ENCODE measurements around the gene RTN4RL2.
"Not testable (repeated sequence)": the region's sequence is repeated elsewhere in the genome, so short reads cannot be mapped to it uniquely, and the experiment has no call there.

Gene RTN4RL2

GRCh38 chr11:57434640-57435546 is 25.4 kb upstream of the RTN4RL2 start:
- peak; percentile 10 to 17 for DNase-seq

GRCh38 chr11:57436031-57436430 is 24.3 kb upstream of the RTN4RL2 start:
- DNase-seq, result no peak

GRCh38 chr11:57438345-57439285 is 21.7 kb upstream of the RTN4RL2 start:
- DNase-seq, result no peak

- DNase-seq, result no peak
Measured at GRCh38 chr11:57439786-57440185, 20.5 kb upstream of the RTN4RL2 start.

GRCh38 chr11:57440744-57441414 is 19.4 kb upstream of the RTN4RL2 start:
- no peak for DNase-seq

GRCh38 chr11:57444362-57445121 is 15.8 kb upstream of the RTN4RL2 start:
- no peak for DNase-seq

GRCh38 chr11:57445122-57445394 is 15.3 kb upstream of the RTN4RL2 start:
- not testable (repeated sequence) for DNase-seq

- DNase-seq, result no peak
Measured at GRCh38 chr11:57446055-57446454, 14.3 kb upstream of the RTN4RL2 start.

GRCh38 chr11:57453543-57454177 is 6.7 kb upstream of the RTN4RL2 start:
- DNase-seq, result no peak

- DNase-seq, result peak; percentile 57 to 63
Measured at GRCh38 chr11:57456960-57457642, 3.2 kb upstream of the RTN4RL2 start.

GRCh38 chr11:57457643-57458023 is 2.7 kb upstream of the RTN4RL2 start:
- peak in 1 of 2 experiments; percentile 57 for DNase-seq

- no peak for DNase-seq
Measured at GRCh38 chr11:57458060-57458409, 2.3 kb upstream of the RTN4RL2 start.

- DNase-seq, result peak; percentile 51 to 56
Measured at GRCh38 chr11:57458410-57459163, 1.7 kb upstream of the RTN4RL2 start.

GRCh38 chr11:57459164-57460021 is 935 bp upstream of the RTN4RL2 start:
- DNase-seq, result peak; percentile 33 to 40

- no peak for DNase-seq
Measured at GRCh38 chr11:57460758-57461749, 726 bp downstream of the RTN4RL2 start.

- no peak for DNase-seq
Measured at GRCh38 chr11:57461841-57462489, 1.6 kb downstream of the RTN4RL2 start.

- DNase-seq, result no peak
Measured at GRCh38 chr11:57462597-57462996, 2.3 kb downstream of the RTN4RL2 start.
